Measurements from ENCODE around the gene RTN1. TPM values are rescaled to one million over a fixed set of nuclear protein-coding genes. Genes with fewer than 3 reads are reported as not detected.

Gene RTN1
- not detected in 2 replicates for total RNA-seq (2013; cell fraction: nucleolus; rRNA removed)
- total RNA-seq (2014; rRNA removed), result 0.05 TPM in 1 of 2 replicates, not detected in the other
- total RNA-seq (2014; rRNA removed; fragmentation: Illumina TruSeq; extraction: Trizol), result not detected in 2 replicates
- total RNA-seq (2021), result 0.27 TPM in 1 of 2 replicates, not detected in the other
- polyA plus RNA-seq (2011; ENCODE audit: low read depth), result 0.20 TPM
- 0.03 TPM in 1 of 2 replicates, not detected in the other for polyA plus RNA-seq (2011; rRNA removed)
- polyA plus RNA-seq (2011; cell fraction: cytosol; rRNA removed), result not detected in 2 replicates
- polyA plus RNA-seq (2011; cell fraction: nucleus; rRNA removed), result 0.07 and 0.12 TPM in 2 replicates
- polyA plus RNA-seq (2012), result 0.08 and 0.13 TPM in 2 replicates
- polyA plus RNA-seq (2014; fragmentation: Illumina TruSeq; extraction: Trizol), result 0.06 TPM in 1 of 2 replicates, not detected in the other
- under 1 TPM; 0.13 TPM for polyA plus RNA-seq (2014; fragmentation: Nextera tagmentation; extraction: Ambion mirVana)
- polyA plus RNA-seq (2014; rRNA removed), result 0.14 TPM in 1 of 2 replicates, not detected in the other
- polyA plus RNA-seq (2016; fragmentation: Nextera tagmentation; extraction: Ambion mirVana), result under 1 TPM; 0.20 to 0.55 TPM
- not detected in 2 replicates for polyA minus RNA-seq (2011; rRNA and poly(A)+ RNA removed)
- not detected in 2 replicates for polyA minus RNA-seq (2011; cell fraction: cytosol; rRNA and poly(A)+ RNA removed)
- not detected in 2 replicates for polyA minus RNA-seq (2011; cell fraction: nucleus; rRNA and poly(A)+ RNA removed)
- percentile 8 among the genes with signal in this experiment for Bru-seq, nascent RNA
- BruChase-seq, experiment 1, labeled RNA remaining after a 6-hour chase, result percentile 11 among the genes with signal in this experiment
- percentile 10 among the genes with signal in this experiment for BruChase-seq, experiment 2, labeled RNA remaining after a 2-hour chase
- long read RNA-seq, experiment 1, result 0 reads
- long read RNA-seq, experiment 2, result 0 reads

GRCh38 chr14:59870277-59871165 lies at the start of gene RTN1:
Gene RTN1, minus strand, starts transcription at chr14:59870776. Its CDS starts 146 bp downstream, at chr14:59870630.
- CTCF ChIA-PET, result no interaction called here
- DNase-seq (ENCODE audit: low read depth, low spot score) (no peak), ATAC-seq (peak; percentile 74), FAIRE-seq (no peak)
- Histone ChIP-seq H3K9me3 (replicated peaks; ENCODE audit: control insufficient read depth, insufficient read depth, low read length) (no peaks in the 10 kb centered on the region), H4K20me1 (ENCODE audit: control insufficient read depth, insufficient read depth) (no peaks in the 10 kb centered on the region), H2AFZ (ENCODE audit: control insufficient read depth, low read depth, low read length) (peak within 1 kb of the TSS; percentile 2), H3K36me3 (ENCODE audit: control insufficient read depth in 2 of 2, insufficient read depth in 2 of 2, low read length in 1 of 2) (no peaks in the 10 kb centered on the region), H3K9ac (ENCODE audit: control insufficient read depth, insufficient read depth, low read length) (no peak within 1 kb of the TSS), H3K4me3 (peak within 1 kb of the TSS; percentile 67), H3K27ac (ENCODE audit: control insufficient read depth, insufficient read depth) (no peak within 1 kb of the TSS), H3K4me1 (ENCODE audit: control insufficient read depth, insufficient read depth, low read length) (no peaks in the 10 kb centered on the region; the same call in 1 of the 2 replicates), H3K4me2 (ENCODE audit: control insufficient read depth, insufficient read depth) (peak within 1 kb of the TSS; percentile 84), H3K27me3 (replicated peaks in 1 of 2; ENCODE audit: control insufficient read depth in 2 of 2, insufficient read depth in 2 of 2, low read length in 1 of 2) (peaks cover 6 to 7% of the 10 kb centered on the region in 2 experiments), H3K79me2 (ENCODE audit: control insufficient read depth, insufficient read depth, low read length) (no peaks in the 10 kb centered on the region)
- in situ Hi-C loops (cut with MboI) (no loop called here), intact Hi-C loops (cut with micrococcal nuclease; ENCODE audit: unreplicated experiment) (no loop called here)
- SMC1A ChIA-PET (ENCODE audit: uncharacterized antibody, unreplicated experiment), result no interaction called here
- no TSS peak for BruUV-seq (replicated peaks)
- POLR2A ChIA-PET, result no interaction called here
- RAD21 ChIA-PET (ENCODE audit: unreplicated experiment), result no interaction called here
- 4% methylated on average over 72 of the region's 84 CpGs for WGBS (ENCODE audit: insufficient coverage, insufficient replicate concordance, low lambda C conversion rate, missing lambda C conversion rate)
- TF ChIP-seq SUZ12 (IDR thresholded peaks at IDR 0.05; ENCODE audit: unreplicated experiment) (peak; percentile 84), BCL11A (IDR thresholded peaks at IDR 0.05; ENCODE audit: low read depth, low read length) (no peak), NKRF (conservative IDR thresholded peaks at IDR 0.05) (no peak)
